Rectal smooth muscle tissue (tissue), 1 donor: Measurements from ENCODE around the gene TBC1D22A.
"Not testable (repeated sequence)": the region's sequence is repeated elsewhere in the genome, so short reads cannot be mapped to it uniquely, and the experiment has no call there.

ENCODE experiments used
- H3K27ac ChIP-seq: one replicate; pipeline ENCODE4 v1.7.0; 2013; ENCODE audit warnings: low read depth, low read length, inconsistent platforms
- H3K27me3 ChIP-seq: one replicate; pipeline ENCODE4 v1.7.0; 2013; ENCODE audit warnings: low read length; ENCODE audit not compliant: control insufficient read depth, insufficient read depth
- H3K36me3 ChIP-seq: one replicate; pipeline ENCODE4 v1.7.0; 2013; ENCODE audit warnings: low read length; ENCODE audit not compliant: control insufficient read depth, insufficient read depth
- H3K4me1 ChIP-seq: one replicate; pipeline ENCODE4 v1.7.0; 2013; ENCODE audit warnings: low read length; ENCODE audit not compliant: control insufficient read depth, insufficient read depth
- H3K4me3 ChIP-seq: one replicate; pipeline ENCODE4 v1.7.0; 2013; ENCODE audit warnings: low read length
- H3K9ac ChIP-seq: one replicate; pipeline ENCODE4 v1.7.0; 2013; ENCODE audit warnings: low read length

The TBC1D22A gene

GRCh38 chr22:47164514-47165337 lies 402.3 kb downstream of the TBC1D22A start:
- Histone ChIP-seq H3K4me3 (no peak overlapping the region), H3K9ac (no peak overlapping the region), H3K27me3 (no peaks in the 10 kb centered on the region), H3K4me1 (no peaks in the 10 kb centered on the region), H3K27ac (no peak overlapping the region), H3K36me3 (peaks cover 2% of the 10 kb centered on the region)

GRCh38 chr22:47165338-47166032 lies 403.0 kb downstream of the TBC1D22A start:
- H3K4me3 ChIP-seq, result no peak overlapping the region
- peaks cover 2% of the 10 kb centered on the region for H3K36me3 ChIP-seq
- no peak overlapping the region for H3K27ac ChIP-seq
- no peaks in the 10 kb centered on the region for H3K4me1 ChIP-seq
- H3K27me3 ChIP-seq, result no peaks in the 10 kb centered on the region
- H3K9ac ChIP-seq, result no peak overlapping the region

DNA sequence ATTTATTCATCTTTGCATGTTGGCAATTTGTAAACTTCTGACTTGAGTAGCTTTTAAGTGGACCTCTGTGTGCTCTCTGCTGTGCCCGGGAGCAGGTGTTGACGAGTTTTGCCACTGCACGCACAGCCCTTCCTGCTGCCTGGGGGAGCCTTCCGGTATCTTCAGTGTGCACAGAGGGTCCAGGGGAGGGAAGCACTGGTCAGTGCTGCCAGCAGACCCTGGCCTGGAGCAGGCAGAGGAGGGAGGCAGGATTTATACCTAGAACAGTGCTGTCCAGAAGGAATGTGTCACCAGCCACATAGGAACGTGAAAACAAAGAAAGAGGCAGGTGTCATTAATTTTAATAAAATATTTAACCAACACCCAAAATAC lies 403.6 kb downstream of the TBC1D22A start:
- no peaks in the 10 kb centered on the region for H3K27me3 ChIP-seq
- no peak overlapping the region for H3K27ac ChIP-seq
- H3K36me3 ChIP-seq, result peaks cover 2% of the 10 kb centered on the region
- H3K4me1 ChIP-seq, result no peaks in the 10 kb centered on the region
- H3K4me3 ChIP-seq, result no peak overlapping the region
- H3K9ac ChIP-seq, result no peak overlapping the region

DNA sequence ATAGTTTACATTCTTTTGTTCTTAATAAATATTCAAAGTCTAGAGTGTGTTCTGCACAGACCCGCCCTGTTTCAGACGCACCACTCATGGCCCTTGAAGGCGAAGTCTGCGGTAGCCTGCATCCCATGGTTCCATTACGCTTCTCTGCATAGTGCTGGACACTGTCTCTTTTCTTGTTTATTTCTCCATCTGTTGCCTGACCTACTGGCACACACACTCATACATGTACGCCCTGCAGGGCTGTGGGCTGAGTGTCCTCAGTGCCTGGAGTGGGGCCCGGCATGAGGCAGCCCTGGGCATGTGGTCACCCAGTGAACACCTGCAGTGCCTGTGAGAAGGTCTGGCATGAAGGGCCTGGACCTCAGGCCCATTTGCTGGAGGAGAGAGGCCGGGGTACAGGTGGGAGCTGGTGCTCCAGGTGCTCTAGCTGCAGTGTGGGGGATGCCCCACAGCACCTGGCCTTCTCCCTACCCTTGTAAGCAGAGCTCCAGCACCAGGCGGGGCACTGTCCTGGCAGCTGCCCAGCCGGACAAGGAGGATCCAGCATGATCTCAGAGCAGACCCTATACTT lies 404.1 kb downstream of the TBC1D22A start:
- H3K4me1 ChIP-seq, result no peaks in the 10 kb centered on the region
- no peak overlapping the region for H3K27ac ChIP-seq
- peaks cover 2% of the 10 kb centered on the region for H3K36me3 ChIP-seq
- H3K9ac ChIP-seq, result no peak overlapping the region
- no peaks in the 10 kb centered on the region for H3K27me3 ChIP-seq
- no peak overlapping the region for H3K4me3 ChIP-seq

GRCh38 chr22:47167056-47167455 lies 404.6 kb downstream of the TBC1D22A start:
- Histone ChIP-seq H3K27ac (no peak overlapping the region), H3K9ac (no peak overlapping the region), H3K27me3 (no peaks in the 10 kb centered on the region), H3K36me3 (peaks cover 2% of the 10 kb centered on the region), H3K4me1 (no peaks in the 10 kb centered on the region), H3K4me3 (no peak overlapping the region)

DNA sequence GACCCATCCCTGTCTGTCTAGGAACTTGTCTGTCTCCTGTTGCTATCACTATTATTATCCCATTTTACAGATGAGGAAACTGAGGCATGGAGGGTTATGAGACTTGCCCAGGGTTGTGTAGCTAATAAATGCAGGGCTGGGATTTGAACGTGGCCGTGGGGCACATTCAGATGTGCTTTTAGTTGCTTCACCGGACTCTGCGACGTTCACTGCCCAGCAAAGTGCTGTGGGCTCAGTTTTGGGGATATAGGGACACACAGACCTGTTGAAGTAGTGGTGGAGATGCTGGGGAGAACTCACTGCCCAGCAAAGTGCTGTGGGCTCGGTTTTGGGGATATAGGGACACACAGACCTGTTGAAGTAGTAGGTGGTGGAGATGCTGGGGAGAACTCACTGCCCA lies 405.5 kb downstream of the TBC1D22A start:
- H3K36me3 ChIP-seq, H3K27ac ChIP-seq, H3K4me1 ChIP-seq, H3K9ac ChIP-seq, H3K27me3 ChIP-seq, H3K4me3 ChIP-seq: not testable (repeated sequence)

GRCh38 chr22:47168441-47168840 lies 406.0 kb downstream of the TBC1D22A start:
- Histone ChIP-seq H3K4me3 (no peak overlapping the region), H3K27ac (no peak overlapping the region), H3K36me3 (peaks cover under 1% of the 10 kb centered on the region)

GRCh38 chr22:47168900-47169800 lies 406.7 kb downstream of the TBC1D22A start:
- Histone ChIP-seq H3K36me3 (no peaks in the 10 kb centered on the region), H3K4me3 (no peak overlapping the region), H3K4me1 (no peaks in the 10 kb centered on the region), H3K9ac (no peak overlapping the region), H3K27me3 (no peaks in the 10 kb centered on the region), H3K27ac (no peak overlapping the region)

More at GRCh38 chr22:47168441-47168840, 406.0 kb downstream of the TBC1D22A start:
- no peak overlapping the region for H3K9ac ChIP-seq
- H3K4me1 ChIP-seq, result no peaks in the 10 kb centered on the region
- H3K27me3 ChIP-seq, result no peaks in the 10 kb centered on the region

GRCh38 chr22:47169801-47170140 lies 407.3 kb downstream of the TBC1D22A start:
- Histone ChIP-seq H3K9ac (no peak overlapping the region), H3K27ac (no peak overlapping the region), H3K36me3 (no peaks in the 10 kb centered on the region), H3K4me3 (no peak overlapping the region), H3K27me3 (no peaks in the 10 kb centered on the region), H3K4me1 (no peaks in the 10 kb centered on the region)

- not testable (repeated sequence) for H3K4me1 ChIP-seq, H3K27me3 ChIP-seq, H3K4me3 ChIP-seq, H3K27ac ChIP-seq, H3K9ac ChIP-seq, H3K36me3 ChIP-seq
These were observed 408.3 kb downstream of the TBC1D22A start for GRCh38 chr22:47170511-47171440.

GRCh38 chr22:47171441-47172221 lies 409.2 kb downstream of the TBC1D22A start:
- no peak overlapping the region for H3K9ac ChIP-seq
- H3K4me1 ChIP-seq, result no peaks in the 10 kb centered on the region
- no peak overlapping the region for H3K27ac ChIP-seq
- H3K4me3 ChIP-seq, result no peak overlapping the region
- H3K36me3 ChIP-seq, result no peaks in the 10 kb centered on the region
- no peaks in the 10 kb centered on the region for H3K27me3 ChIP-seq
